HG03469 (cell line): ENCODE results near the gene TEX47.

Source experiments
- ATAC-seq: cut with Tn5 transposase; IDR thresholded peaks from one replicate; pipeline ENCODE4 v1.9.1; 2021; ENCODE audit warnings: mild to moderate bottlenecking, moderate library complexity, moderate number of reproducible peaks; ENCODE audit not compliant: unreplicated experiment

The TEX47 gene

GRCh38 chr7:88795553-88795952, at the start of gene TEX47:
Gene TEX47, minus strand, starts transcription at chr7:88795737. Its CDS starts 795 bp downstream, at chr7:88794942.
- no peak for ATAC-seq

GRCh38 chr7:88845091-88845490, 49.6 kb upstream of the TEX47 start:
- ATAC-seq: no peak

GRCh38 chr7:88842201-88842600, 46.7 kb upstream of the TEX47 start:
- ATAC-seq: no peak

- ATAC-seq: peak; percentile 75
Measured at GRCh38 chr7:88835147-88835728, 39.7 kb upstream of the TEX47 start.

- ATAC-seq: no peak
Measured at GRCh38 chr7:88826222-88826621, 30.7 kb upstream of the TEX47 start.

GRCh38 chr7:88818552-88818951, 23.0 kb upstream of the TEX47 start:
- ATAC-seq: no peak

GRCh38 chr7:88806280-88807037, 10.9 kb upstream of the TEX47 start:
- no peak for ATAC-seq

GRCh38 chr7:88801046-88801445, 5.5 kb upstream of the TEX47 start:
- ATAC-seq: no peak

GRCh38 chr7:88792361-88792760, 3.2 kb downstream of the TEX47 start:
- no peak for ATAC-seq

- ATAC-seq: no peak
Measured at GRCh38 chr7:88791891-88792290, 3.6 kb downstream of the TEX47 start.

- peak; percentile 53 for ATAC-seq
Measured at GRCh38 chr7:88789480-88790064, 6.0 kb downstream of the TEX47 start.

- no peak for ATAC-seq
Measured at GRCh38 chr7:88787777-88788176, 7.8 kb downstream of the TEX47 start.

- ATAC-seq: no peak
Measured at GRCh38 chr7:88775838-88776237, 19.7 kb downstream of the TEX47 start.

GRCh38 chr7:88772776-88773175, 22.8 kb downstream of the TEX47 start:
- no peak for ATAC-seq

- ATAC-seq: peak; percentile 79
Measured at GRCh38 chr7:88771417-88771816, 24.1 kb downstream of the TEX47 start.

GRCh38 chr7:88761779-88762178, 33.8 kb downstream of the TEX47 start:
- no peak for ATAC-seq

GRCh38 chr7:88760136-88760515, 35.4 kb downstream of the TEX47 start:
- no peak for ATAC-seq

GRCh38 chr7:88759230-88760135, 36.1 kb downstream of the TEX47 start, which contains the start of gene ZNF804B:
Gene ZNF804B, plus strand, starts transcription at chr7:88759700. Its CDS starts 277 bp downstream, at chr7:88759977.
- no peak for ATAC-seq

- ATAC-seq: no peak
Measured at GRCh38 chr7:88758381-88759229, 36.9 kb downstream of the TEX47 start.

- no peak for ATAC-seq
Measured at GRCh38 chr7:88757371-88757770, 38.2 kb downstream of the TEX47 start.
